K562 treated with DMSO at 1 percent for 4 hours (cell line): ENCODE measurements around the gene RPL29. TPM values are rescaled to one million over a fixed set of nuclear protein-coding genes. Genes with fewer than 3 reads are reported as not detected.

Experiments
- total RNA-seq: library from RNA; unstranded; fragments of 300-600 nt; gene quantifications from 2 replicates; pipeline ENCODE4 v1.2.3, GENCODE V29; 2022; ENCODE audit not compliant: insufficient read depth

Gene RPL29
- total RNA-seq: 2,779 and 2,851 TPM in 2 replicates

DNA sequence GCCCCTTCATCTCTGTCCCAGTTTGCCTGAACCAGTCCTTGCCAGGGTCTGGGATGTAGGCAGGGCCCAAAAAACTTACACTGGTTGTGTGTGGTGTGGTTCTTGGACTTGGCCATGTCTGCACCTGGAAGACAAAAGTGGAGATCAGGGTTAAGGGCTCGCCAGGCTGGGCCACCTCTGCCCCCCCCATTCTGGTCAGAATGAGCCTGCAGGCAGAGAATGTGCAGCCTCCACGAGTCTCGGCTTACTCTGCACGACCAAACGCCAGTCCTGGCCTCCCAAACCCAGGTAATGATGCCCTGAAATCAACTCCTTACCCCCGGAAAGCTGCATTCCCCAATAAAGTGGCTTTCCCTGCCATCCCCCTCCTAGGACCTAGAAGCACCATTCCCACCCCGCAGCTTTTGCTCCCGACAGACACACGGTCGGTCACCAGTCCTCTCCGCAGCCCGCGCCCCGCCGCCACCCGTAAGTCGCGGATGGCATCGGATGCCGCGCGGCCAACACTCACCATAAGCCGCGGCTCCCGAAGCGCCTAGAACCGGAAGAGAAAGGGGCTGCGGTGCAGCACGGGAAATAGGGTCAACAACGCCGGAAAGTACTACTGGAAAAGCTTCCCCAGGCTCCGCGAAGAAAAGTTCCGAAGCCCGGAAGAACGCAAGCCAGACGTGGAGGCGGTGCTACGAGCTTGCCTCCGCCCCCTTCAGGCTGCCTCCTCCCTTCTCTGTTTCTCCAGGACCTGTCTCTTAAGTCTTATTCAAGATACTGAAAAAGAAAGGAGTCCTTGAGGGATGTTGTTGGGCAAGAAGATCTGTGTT lies at the start of gene RPL29:
TSS of gene RPL29 (minus strand) at position 550 of the 818 bp plus-strand sequence. CDS start at position 116, 434 bp downstream.

DNA sequence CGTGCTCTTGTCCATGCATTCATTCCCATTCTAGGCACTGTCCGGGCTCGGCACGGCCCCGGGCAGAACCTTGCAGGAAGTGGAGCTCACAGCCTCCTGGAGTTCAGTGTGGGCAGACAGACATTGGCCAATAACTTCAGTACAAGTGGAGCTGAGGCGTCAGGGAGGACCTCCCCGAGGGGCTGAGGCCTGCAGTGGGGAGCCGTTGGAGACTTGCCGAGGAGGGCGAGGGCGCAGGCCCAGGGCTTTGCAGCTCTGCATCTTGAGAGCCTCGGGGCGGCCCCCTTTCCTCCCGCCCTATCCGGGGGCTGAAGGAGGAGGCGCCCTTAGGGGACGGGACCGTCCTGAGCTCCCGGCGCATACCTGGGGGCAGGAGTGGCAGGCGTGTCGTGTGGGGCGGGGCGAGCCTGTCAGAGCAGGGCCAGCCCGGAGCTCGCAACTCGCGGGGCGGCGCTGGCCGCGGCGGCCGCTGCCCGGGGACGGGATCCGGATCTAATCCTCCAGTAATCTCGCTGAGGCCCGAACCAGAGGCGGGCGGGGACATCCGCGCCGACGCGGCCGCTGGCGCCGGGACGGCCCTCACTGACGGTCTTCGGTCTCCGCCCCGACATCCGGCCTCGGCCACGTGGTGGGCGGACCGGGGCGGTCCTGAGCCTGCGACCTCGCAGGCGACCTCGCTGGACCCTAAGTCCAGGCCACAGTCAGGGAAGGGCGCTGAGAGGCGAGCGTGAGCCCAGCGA lies 12.7 kb downstream of the RPL29 start, which contains the start of gene ACY1:
TSS of gene ACY1 (plus strand) at position 698 of the 740 bp plus-strand sequence. CDS start 530 bp downstream, outside the sequence.

DNA sequence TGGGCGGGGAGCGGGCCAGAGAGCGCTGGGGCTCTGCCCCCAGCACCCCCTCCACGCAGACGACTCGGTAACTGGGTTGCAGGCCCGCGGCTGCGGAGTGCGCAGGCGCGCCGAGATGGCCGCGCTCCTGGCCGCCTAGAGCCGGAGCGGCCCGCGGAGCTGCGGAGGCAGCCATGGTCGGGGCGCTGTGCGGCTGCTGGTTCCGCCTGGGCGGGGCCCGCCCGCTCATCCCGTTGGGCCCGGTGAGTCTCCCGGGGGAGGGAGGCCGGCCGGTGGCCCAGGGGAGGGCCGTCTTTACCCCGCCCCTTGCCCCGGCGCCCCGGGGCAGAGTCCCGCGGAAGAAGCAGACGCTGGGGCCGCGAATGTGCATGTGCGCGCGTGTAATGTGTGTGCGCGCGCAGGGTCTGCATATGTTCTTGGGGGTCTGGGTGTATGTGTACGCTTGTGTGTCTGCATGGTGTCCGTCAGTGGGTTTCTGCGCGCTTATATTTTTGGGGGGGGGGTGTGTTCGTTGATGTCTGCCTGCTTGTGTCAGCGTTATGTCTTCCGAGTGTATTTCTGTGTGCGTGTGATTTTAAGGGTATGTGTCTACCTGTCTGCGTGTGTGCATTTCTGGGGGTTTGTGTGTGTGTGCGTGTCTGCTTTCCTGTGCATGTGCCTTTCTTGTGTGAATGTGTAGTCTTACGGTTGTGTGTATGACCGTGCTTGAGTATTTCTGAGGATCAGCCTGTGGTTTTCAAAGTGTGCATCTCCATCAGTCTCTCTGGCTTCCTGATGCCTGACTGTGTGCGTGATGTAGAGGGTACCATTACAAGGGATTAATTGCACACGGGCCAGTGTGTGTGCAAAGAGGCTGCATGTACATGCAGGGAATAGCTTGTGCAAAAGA lies 20.5 kb downstream of the RPL29 start, which contains the start of gene ABHD14A:
TSS of gene ABHD14A (plus strand) at position 102 of the 889 bp plus-strand sequence. CDS start at position 174, 72 bp downstream.

DNA sequence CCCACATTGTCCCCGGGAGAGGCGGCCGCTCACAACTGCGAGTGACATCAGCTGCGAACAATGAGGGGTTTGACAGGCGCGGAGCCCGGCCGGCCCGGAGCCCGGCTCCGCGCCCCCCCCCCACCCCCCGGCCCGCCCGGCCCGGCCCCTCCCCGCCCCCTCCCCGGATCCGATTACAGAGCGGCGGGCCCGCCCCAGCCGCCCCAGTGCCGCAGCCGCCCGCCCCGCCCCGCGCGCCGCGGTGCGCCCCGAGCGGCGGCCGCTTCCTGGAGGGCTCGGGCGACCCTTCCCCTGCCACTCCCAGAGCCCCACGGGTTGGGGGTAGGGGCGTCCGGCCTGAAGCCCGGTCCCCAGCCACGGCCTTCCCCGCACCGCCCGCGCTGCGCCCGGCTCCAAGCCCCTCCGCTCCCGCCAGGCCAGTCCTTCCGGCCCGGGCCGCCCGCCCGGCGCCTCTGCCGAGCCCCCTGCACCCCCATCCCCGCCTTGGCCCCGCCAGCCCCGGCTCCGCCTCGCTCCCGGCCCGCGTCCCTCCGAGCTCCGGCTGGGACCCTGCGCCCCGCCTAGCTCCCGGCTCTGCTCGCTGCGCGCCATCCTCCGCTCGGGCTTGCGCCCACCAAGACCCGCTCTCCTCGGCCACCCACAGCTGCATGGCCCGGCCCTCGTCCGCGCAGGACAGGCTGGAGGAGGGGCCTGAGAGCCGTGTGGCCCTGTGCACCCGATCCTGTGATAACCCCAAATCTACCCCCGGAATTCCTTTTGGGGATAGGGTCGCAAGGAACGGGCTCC lies 28.1 kb downstream of the RPL29 start, which contains the start of gene PCBP4:
TSS of gene PCBP4 (minus strand) at position 71 of the 786 bp plus-strand sequence. CDS start 6,214 bp downstream, outside the sequence.

DNA sequence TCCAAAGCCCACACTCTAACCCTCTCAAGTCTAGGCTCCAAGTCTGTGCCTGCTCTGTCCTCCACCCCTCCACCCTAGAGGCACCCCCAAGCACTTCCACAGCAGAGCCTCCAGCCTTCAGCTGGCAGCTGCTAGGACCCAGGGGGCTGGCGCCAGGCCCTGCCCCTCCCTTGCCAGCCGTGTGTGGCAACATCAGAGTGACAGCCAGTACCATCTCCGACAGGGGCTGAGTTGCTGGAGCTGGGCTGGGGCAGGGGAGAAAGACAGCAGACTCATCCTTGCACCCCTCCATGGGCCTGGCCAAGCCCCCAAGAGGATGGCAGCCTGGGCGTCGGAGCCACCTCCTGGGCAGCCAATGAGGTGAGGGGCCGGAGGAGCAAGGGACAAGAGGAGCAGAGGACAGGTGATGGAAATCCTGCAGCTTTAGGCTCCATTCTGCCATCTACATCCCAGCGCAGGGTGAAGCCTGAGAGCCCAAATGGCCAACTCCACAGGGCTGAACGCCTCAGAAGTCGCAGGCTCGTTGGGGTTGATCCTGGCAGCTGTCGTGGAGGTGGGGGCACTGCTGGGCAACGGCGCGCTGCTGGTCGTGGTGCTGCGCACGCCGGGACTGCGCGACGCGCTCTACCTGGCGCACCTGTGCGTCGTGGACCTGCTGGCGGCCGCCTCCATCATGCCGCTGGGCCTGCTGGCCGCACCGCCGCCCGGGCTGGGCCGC lies 40.4 kb downstream of the RPL29 start, which contains the start of gene GPR62:
TSS of gene GPR62 (plus strand) at position 207 of the 718 bp plus-strand sequence. CDS start at position 479, 272 bp downstream.

Other genes starting within 250 kb of the RPL29 start
- not detected in 2 replicates for gene IQCF6, start 216.7 kb downstream of the RPL29 start, total RNA-seq
- gene IQCF2, start 134.3 kb downstream of the RPL29 start, total RNA-seq: not detected in 2 replicates
- not detected in 2 replicates for gene IQCF5, start 120.3 kb downstream of the RPL29 start, total RNA-seq
- gene IQCF1, start 92.5 kb downstream of the RPL29 start, total RNA-seq: not detected in 2 replicates
- gene RRP9, start 54.0 kb downstream of the RPL29 start, total RNA-seq: 19.2 and 27.0 TPM in 2 replicates
- gene PARP3, start 53.5 kb downstream of the RPL29 start, total RNA-seq: 4.2 and 5.1 TPM in 2 replicates
- 0.38 TPM in 1 of 2 replicates, not detected in the other for gene GPR62, start 40.5 kb downstream of the RPL29 start, total RNA-seq
- 13.6 and 14.1 TPM in 2 replicates for gene PCBP4, start 28.4 kb downstream of the RPL29 start, total RNA-seq
- gene ABHD14B, start 21.8 kb downstream of the RPL29 start, total RNA-seq: 60.7 and 81.3 TPM in 2 replicates
- 15.3 and 17.4 TPM in 2 replicates for gene ABHD14A, start 20.8 kb downstream of the RPL29 start, total RNA-seq
- 57.4 and 103 TPM in 2 replicates for gene ACY1, start 12.4 kb downstream of the RPL29 start, total RNA-seq
- gene DUSP7, start 60.7 kb upstream of the RPL29 start, total RNA-seq: 6.8 and 9.7 TPM in 2 replicates
- 19.6 and 22.7 TPM in 2 replicates for gene POC1A, start 158.5 kb upstream of the RPL29 start, total RNA-seq
- 33.8 and 49.6 TPM in 2 replicates for gene ALAS1, start 202.3 kb upstream of the RPL29 start, total RNA-seq
- 0.53 TPM in 1 of 2 replicates, not detected in the other for gene TLR9, start 229.8 kb upstream of the RPL29 start, total RNA-seq
- gene TWF2, start 243.3 kb upstream of the RPL29 start, total RNA-seq: 155 and 176 TPM in 2 replicates
- gene PPM1M, start 249.9 kb upstream of the RPL29 start, total RNA-seq: 15.1 and 16.0 TPM in 2 replicates